Lower lobe of right lung (tissue), 2 donors: ENCODE data around the gene ADAMTS18. TPM values are rescaled to one million over a fixed set of nuclear protein-coding genes. Genes with fewer than 3 reads are reported as not detected.
"Not testable (repeated sequence)": the region's sequence is repeated elsewhere in the genome, so short reads cannot be mapped to it uniquely, and the experiment has no call there.

Source experiments
- ATAC-seq, 2 donors: fragments of 200-7000 bp; cut with Tn5 transposase; one replicate each; pipeline ENCODE4 v1.9.1; 2020 to 2022; ENCODE audit warnings: mild to moderate bottlenecking in 2 of 2, moderate library complexity in 2 of 2
- DNase-seq: peaks from one replicate; pipeline ENCODE4 v3.0.0-alpha.2; 2020
- H3K27ac ChIP-seq: fragments of 200-600 bp; one replicate; pipeline ENCODE4 v1.8.0; 2022
- H3K27me3 ChIP-seq: fragments of 200-600 bp; one replicate; pipeline ENCODE4 v1.8.0; 2022; ENCODE audit warnings: low read depth
- H3K36me3 ChIP-seq: fragments of 200-600 bp; one replicate; pipeline ENCODE4 v1.8.0; 2022; ENCODE audit warnings: mild to moderate bottlenecking
- H3K4me1 ChIP-seq: fragments of 200-600 bp; one replicate; pipeline ENCODE4 v1.8.0; 2022
- H3K4me3 ChIP-seq: fragments of 200-600 bp; one replicate; pipeline ENCODE4 v1.8.0; 2022; ENCODE audit warnings: mild to moderate bottlenecking
- H3K9me3 ChIP-seq: fragments of 200-600 bp; one replicate; pipeline ENCODE4 v1.8.0; 2022
- CTCF ChIP-seq: fragments of 200-600 bp; IDR thresholded peaks from one replicate; pipeline ENCODE4 v1.8.0; 2022; ENCODE audit warnings: antibody characterized with exemption, mild to moderate bottlenecking
- intact Hi-C: fragments of 100-400 bp; cut with DNase I; formaldehyde crosslinking; loops from one replicate; pipeline ENCODE4 v1.11.0; 2022
- total RNA-seq: library from RNA; stranded (reverse); fragmentation: NEBNext Ultra II Directional; extraction: Animal tissue kit (Norgen Biotek cat#: 25700); gene quantifications from one replicate; pipeline ENCODE4 v1.2.1, GENCODE V29; 2021
- donor health status: DM: no; HTN: yes; CAD: no; lungs with severe emphysema.

The ADAMTS18 gene
- total RNA-seq, 1 donor from 2014 or later, result 0.09 TPM

- Histone ChIP-seq H3K27ac (no peak overlapping the region), H3K4me1 (no peaks in the 10 kb centered on the region)
These were observed 34.0 kb upstream of the ADAMTS18 start for GRCh38 chr16:77468831-77469230.

GRCh38 chr16:77467821-77468335 is 33.0 kb upstream of the ADAMTS18 start:
- Histone ChIP-seq H3K4me3 (no peak overlapping the region), H3K4me1 (no peaks in the 10 kb centered on the region), H3K27ac (no peak overlapping the region), H3K27me3 (no peaks in the 10 kb centered on the region), H3K9me3 (no peaks in the 10 kb centered on the region), H3K36me3 (no peaks in the 10 kb centered on the region)
- intact Hi-C loops, result no loop called here
- TF ChIP-seq CTCF, result no peak
- no peak for ATAC-seq
- no peak for DNase-seq

More at GRCh38 chr16:77468831-77469230, 34.0 kb upstream of the ADAMTS18 start:
- ATAC-seq (no peak), DNase-seq (no peak)
- no peak for TF ChIP-seq CTCF
- no peaks in the 10 kb centered on the region for H3K27me3 ChIP-seq
- no peak overlapping the region for H3K4me3 ChIP-seq
- no peaks in the 10 kb centered on the region for H3K36me3 ChIP-seq
- no peaks in the 10 kb centered on the region for H3K9me3 ChIP-seq
- intact Hi-C loops, result no loop called here

GRCh38 chr16:77463659-77464058 is 28.8 kb upstream of the ADAMTS18 start:
- ATAC-seq, H3K9me3 ChIP-seq, H3K27me3 ChIP-seq, H3K36me3 ChIP-seq, DNase-seq, H3K4me1 ChIP-seq, H3K4me3 ChIP-seq, H3K27ac ChIP-seq, intact Hi-C loops: not testable (repeated sequence)

- Histone ChIP-seq H3K9me3 (no peaks in the 10 kb centered on the region), H3K27me3 (no peaks in the 10 kb centered on the region), H3K4me3 (no peak overlapping the region), H3K36me3 (no peaks in the 10 kb centered on the region), H3K27ac (no peak overlapping the region), H3K4me1 (no peaks in the 10 kb centered on the region)
- no peak for TF ChIP-seq CTCF
- intact Hi-C loops, result no loop called here
- no peak for ATAC-seq
- no peak for DNase-seq
These were observed 28.1 kb upstream of the ADAMTS18 start for GRCh38 chr16:77462894-77463293.

- DNase-seq (no peak), ATAC-seq (no peak)
- Histone ChIP-seq H3K36me3 (no peaks in the 10 kb centered on the region), H3K27me3 (no peaks in the 10 kb centered on the region), H3K4me1 (no peaks in the 10 kb centered on the region), H3K9me3 (no peaks in the 10 kb centered on the region), H3K4me3 (no peak overlapping the region), H3K27ac (no peak overlapping the region)
- no peak for TF ChIP-seq CTCF
- intact Hi-C loops, result no loop called here
These were observed 24.9 kb upstream of the ADAMTS18 start for GRCh38 chr16:77459534-77460254.

GRCh38 chr16:77457046-77457445 is 22.2 kb upstream of the ADAMTS18 start:
- intact Hi-C loops, result no loop called here
- no peaks in the 10 kb centered on the region for H3K9me3 ChIP-seq
- H3K27ac ChIP-seq, result no peak overlapping the region
- no peaks in the 10 kb centered on the region for H3K36me3 ChIP-seq
- no peaks in the 10 kb centered on the region for H3K27me3 ChIP-seq
- no peak overlapping the region for H3K4me3 ChIP-seq
- no peak for ATAC-seq
- H3K4me1 ChIP-seq, result no peaks in the 10 kb centered on the region
- no peak for DNase-seq
- TF ChIP-seq CTCF, result no peak
